Fibroblast of lung (primary cell): ENCODE results near the gene PDZD7. TPM values are rescaled to one million over a fixed set of nuclear protein-coding genes. Genes with fewer than 3 reads are reported as not detected.

Experiments used
- DNase-seq, 2 donors: peaks; one replicate each; pipeline versions ENCODE4 v3.0.0 to v3.0.0-alpha.2; 2010; ENCODE audit warnings: low read depth in 2 of 2
- H2AFZ ChIP-seq: 2 replicates; pipeline ENCODE4 v1.5.1; 2012; ENCODE audit warnings: low read length, control low read depth, inconsistent platforms
- H3K27ac ChIP-seq: 2 replicates; pipeline ENCODE4 v1.5.1; 2011; ENCODE audit warnings: low read length, control low read depth; ENCODE audit not compliant: insufficient read depth
- H3K27me3 ChIP-seq: 2 replicates; pipeline ENCODE4 v1.5.1; 2011; ENCODE audit warnings: mild to moderate bottlenecking, low read length; ENCODE audit not compliant: control insufficient read depth, insufficient read depth
- H3K36me3 ChIP-seq: 2 replicates; pipeline ENCODE4 v1.5.1; 2011; ENCODE audit warnings: low read length; ENCODE audit not compliant: control insufficient read depth, insufficient read depth
- H3K4me1 ChIP-seq: 2 replicates; pipeline ENCODE4 v1.5.1; 2011; ENCODE audit warnings: low read length; ENCODE audit not compliant: control insufficient read depth, insufficient read depth; ENCODE audit errors: extremely low read depth
- H3K4me2 ChIP-seq: 2 replicates; pipeline ENCODE4 v1.5.1; 2011; ENCODE audit warnings: low read length, control low read depth; ENCODE audit not compliant: insufficient read depth; ENCODE audit errors: extremely low read depth
- H3K4me3 ChIP-seq, 4 experiments: fragments of 200-600 bp in 1 of 4; sonication (generic) in 1 of 4; replicated peaks in 1 of 4; 2 replicates each; pipeline ENCODE4 v1.5.1; 2011 to 2016; ENCODE audit warnings: low read length in 4 of 4, low read depth in 3 of 4, mild to moderate bottlenecking in 3 of 4, control low read depth in 2 of 4, inconsistent platforms in 1 of 4, mixed read lengths in 1 of 4; ENCODE audit not compliant: insufficient read depth in 1 of 4; ENCODE audit errors: control extremely low read depth in 1 of 4
- H3K79me2 ChIP-seq: 2 replicates; pipeline ENCODE4 v1.5.1; 2012; ENCODE audit warnings: mild to moderate bottlenecking, low read length, inconsistent platforms; ENCODE audit not compliant: control insufficient read depth, insufficient read depth
- H3K9ac ChIP-seq: 2 replicates; pipeline ENCODE4 v1.5.1; 2011; ENCODE audit warnings: mild to moderate bottlenecking, low read length, control low read depth; ENCODE audit not compliant: insufficient read depth
- H3K9me3 ChIP-seq: 2 replicates; pipeline ENCODE4 v1.5.1; 2012; ENCODE audit warnings: low read depth, low read length; ENCODE audit not compliant: control insufficient read depth, insufficient read depth
- H4K20me1 ChIP-seq: 2 replicates; pipeline ENCODE4 v1.5.1; 2011; ENCODE audit warnings: low read length; ENCODE audit not compliant: control insufficient read depth, insufficient read depth; ENCODE audit errors: extremely low read depth
- CTCF ChIP-seq, 2 donors: IDR thresholded peaks in 1 of 2; conservative IDR thresholded peaks in 1 of 2; 1 replicate in 1 of 2; 2 replicates in 1 of 2; pipeline ENCODE4 v1.5.1; 2011 to 2012; ENCODE audit warnings: low read length in 2 of 2, control low read depth in 1 of 2, inconsistent platforms in 1 of 2, low read depth in 1 of 2, mild to moderate bottlenecking in 1 of 2
- EZH2 ChIP-seq: IDR thresholded peaks from 2 replicates; pipeline ENCODE4 v1.5.1; 2012; ENCODE audit warnings: low read length, control low read depth, mild to moderate bottlenecking; ENCODE audit errors: missing control alignments
- polyA plus RNA-seq, 2 donors: library from polyadenylated mRNA; depleted of rRNA in 1 of 2; stranded (reverse) in 1 of 2; unstranded in 1 of 2; fragments of >200 nt; gene quantifications; 2 replicates each; pipeline ENCODE4 v1.2.1, GENCODE V29; 2011 to 2012; ENCODE audit warnings: missing spikeins in 1 of 2
- total RNA-seq: library from RNA; depleted of rRNA; stranded (reverse); fragments of >200 nt; gene quantifications from 2 replicates; pipeline ENCODE4 v1.2.1, GENCODE V29; 2014

The PDZD7 gene
- total and polyA plus RNA-seq, 2 donors (not counting 1 experiment from before 2014, with no cell fraction given), result 0.42 to 1.3 TPM

- Histone ChIP-seq H3K4me3 (no peak overlapping the region), H3K36me3 (peaks cover 25% of the 10 kb centered on the region), H3K9ac (no peak overlapping the region), H3K79me2 (peaks cover 12% of the 10 kb centered on the region), H3K4me2 (no peak overlapping the region), H4K20me1 (no peaks in the 10 kb centered on the region), H3K9me3 (no peaks in the 10 kb centered on the region), H2AFZ (no peak overlapping the region), H3K27ac (no peak overlapping the region), H3K4me1 (peaks cover 22% of the 10 kb centered on the region), H3K27me3 (no peaks in the 10 kb centered on the region)
- TF ChIP-seq EZH2 (no peak), CTCF (conservative IDR thresholded peaks at IDR 0.05 in 1 of 2, IDR thresholded peaks at IDR 0.05 in 1 of 2; ENCODE audit: low read depth in 1 of 2, low read length in 2 of 2) (no peak)
- DNase-seq, result no peak
Observed at GRCh38 chr10:101008823-101009423, 22.0 kb downstream of the PDZD7 start.

- TF ChIP-seq EZH2 (no peak), CTCF (conservative IDR thresholded peaks at IDR 0.05 in 1 of 2, IDR thresholded peaks at IDR 0.05 in 1 of 2; ENCODE audit: low read depth in 1 of 2, low read length in 2 of 2) (no peak)
- Histone ChIP-seq H3K27me3 (no peaks in the 10 kb centered on the region), H3K4me1 (peaks cover 17% of the 10 kb centered on the region), H3K27ac (peak overlapping the region; percentile 24), H2AFZ (no peak overlapping the region), H3K4me3 (no peak overlapping the region), H3K79me2 (peaks cover 19% of the 10 kb centered on the region), H3K36me3 (peaks cover 33% of the 10 kb centered on the region), H3K9me3 (no peaks in the 10 kb centered on the region), H4K20me1 (no peaks in the 10 kb centered on the region), H3K9ac (no peak overlapping the region), H3K4me2 (no peak overlapping the region)
- DNase-seq, result no peak
Observed at GRCh38 chr10:101007915-101008822, 22.8 kb downstream of the PDZD7 start.

GRCh38 chr10:101007099-101007711, 23.7 kb downstream of the PDZD7 start:
- Histone ChIP-seq H3K4me3 (no peak overlapping the region), H3K27ac (peak overlapping the region; percentile 2), H3K4me2 (no peak overlapping the region), H3K36me3 (peaks cover 42% of the 10 kb centered on the region), H2AFZ (no peak overlapping the region), H4K20me1 (peaks cover 2% of the 10 kb centered on the region), H3K9me3 (no peaks in the 10 kb centered on the region), H3K9ac (peak overlapping the region; percentile 30), H3K27me3 (no peaks in the 10 kb centered on the region), H3K79me2 (peaks cover 29% of the 10 kb centered on the region), H3K4me1 (peaks cover 16% of the 10 kb centered on the region)
- TF ChIP-seq EZH2 (no peak), CTCF (conservative IDR thresholded peaks at IDR 0.05 in 1 of 2, IDR thresholded peaks at IDR 0.05 in 1 of 2; ENCODE audit: low read depth in 1 of 2, low read length in 2 of 2) (no peak)
- DNase-seq, result peak in 1 of 2 donors; percentile 61
